CD4-positive, alpha-beta T cell treated with Interleukin-21 for 1 hour (primary cell): ENCODE measurements around the gene MYBBP1A.
"Not testable (repeated sequence)": the region's sequence is repeated elsewhere in the genome, so short reads cannot be mapped to it uniquely, and the experiment has no call there.

Experiments used
- DNase-seq: peaks from one replicate; pipeline ENCODE4 v3.0.0-alpha.2; 2020

The MYBBP1A gene

GRCh38 chr17:4588391-4588790 is 33.2 kb upstream of the MYBBP1A start:
- no peak for DNase-seq

- DNase-seq, result no peak
Measured at GRCh38 chr17:4587803-4588202, 32.6 kb upstream of the MYBBP1A start.

- no peak for DNase-seq
Measured at GRCh38 chr17:4587195-4587594, 32.0 kb upstream of the MYBBP1A start.

- no peak for DNase-seq
Measured at GRCh38 chr17:4586043-4586442, 30.9 kb upstream of the MYBBP1A start.

- no peak for DNase-seq
Measured at GRCh38 chr17:4585638-4585994, 30.4 kb upstream of the MYBBP1A start.

GRCh38 chr17:4584917-4585637 is 29.9 kb upstream of the MYBBP1A start:
- no peak for DNase-seq

GRCh38 chr17:4584101-4584916 is 29.1 kb upstream of the MYBBP1A start, which contains the start of gene SMTNL2:
TSS of gene SMTNL2 (plus strand) at chr17:4584529. CDS start at chr17:4584606, 77 bp downstream.
- no peak for DNase-seq

- peak; percentile 7 for DNase-seq
Measured at GRCh38 chr17:4583782-4584100, 28.6 kb upstream of the MYBBP1A start.

GRCh38 chr17:4583206-4583605 is 28.0 kb upstream of the MYBBP1A start:
- DNase-seq, result no peak

GRCh38 chr17:4582691-4583090 is 27.5 kb upstream of the MYBBP1A start:
- no peak for DNase-seq

GRCh38 chr17:4582101-4582501 is 26.9 kb upstream of the MYBBP1A start:
- DNase-seq, result no peak

GRCh38 chr17:4580291-4580690 is 25.1 kb upstream of the MYBBP1A start:
- DNase-seq, result no peak

- no peak for DNase-seq
Measured at GRCh38 chr17:4579678-4580077, 24.5 kb upstream of the MYBBP1A start.

- not testable (repeated sequence) for DNase-seq
Measured at GRCh38 chr17:4578349-4578748, 23.2 kb upstream of the MYBBP1A start.

- DNase-seq, result no peak
Measured at GRCh38 chr17:4577386-4577993, 22.3 kb upstream of the MYBBP1A start.

GRCh38 chr17:4576729-4577322 is 21.6 kb upstream of the MYBBP1A start:
- no peak for DNase-seq

GRCh38 chr17:4576161-4576558 is 21.0 kb upstream of the MYBBP1A start:
- no peak for DNase-seq

- DNase-seq, result no peak
Measured at GRCh38 chr17:4574448-4575045, 19.4 kb upstream of the MYBBP1A start.

GRCh38 chr17:4573669-4574068 is 18.5 kb upstream of the MYBBP1A start:
- peak; percentile 58 for DNase-seq

- DNase-seq, result no peak
Measured at GRCh38 chr17:4573115-4573514, 17.9 kb upstream of the MYBBP1A start.

GRCh38 chr17:4572131-4572530 is 16.9 kb upstream of the MYBBP1A start:
- no peak for DNase-seq

GRCh38 chr17:4569591-4569990 is 14.4 kb upstream of the MYBBP1A start:
- no peak for DNase-seq

GRCh38 chr17:4566785-4567184 is 11.6 kb upstream of the MYBBP1A start:
- DNase-seq, result peak; percentile 44
